A549 (cell line): ENCODE data around the gene MTF1. TPM values are rescaled to one million over a fixed set of nuclear protein-coding genes. Genes with fewer than 3 reads are reported as not detected.

Experiments used
- ATAC-seq, 2 experiments: fragments of 200-7000 bp in 1 of 2; fragments of >200 bp in 1 of 2; cut with Nextera tagmentation in 1 of 2; cut with Tn5 transposase in 1 of 2; 3 replicates each; pipeline versions ENCODE4 v1.8.0 to v1.9.1; 2018 to 2020; ENCODE audit warnings: mild to moderate bottlenecking in 1 of 2, moderate library complexity in 1 of 2
- CTCF ChIA-PET: fragments of 300-600 bp; sonication (Branson Sonifier 250); formaldehyde crosslinking; extraction: SDS; loops from one replicate; lab custom pipeline; 2021; ENCODE audit warnings: antibody characterized with exemption, inconsistent platforms; lab: Yijun Ruan, JAX
- POLR2A ChIA-PET: fragments of 350-600 bp; formaldehyde crosslinking; extraction: SDS; loops from one replicate; lab custom pipeline; 2021; ENCODE audit warnings: antibody characterized with exemption, inconsistent platforms; lab: Yijun Ruan, JAX
- DNase-seq, 2 experiments: peaks; one replicate each; pipeline versions ENCODE4 v3.0.0 to v3.0.0-alpha.2; 2011 to 2016; ENCODE audit warnings: low read depth in 1 of 2, low spot score in 1 of 2
- FAIRE-seq: peaks from 2 replicates; lab custom pipeline; 2011; peaks lifted over from hg19 to GRCh38; lab: Jason Lieb, UNC
- H3K27ac ChIP-seq, 2 experiments: fragments of >200 bp; sonication (Bioruptor Twin); formaldehyde crosslinking; 3 replicates each; pipeline ENCODE4 v1.5.1; 2016 to 2017
- H3K4me1 ChIP-seq: fragments of >200 bp; sonication (Bioruptor Twin); formaldehyde crosslinking; 3 replicates; pipeline ENCODE4 v1.6.1; 2016
- H3K4me2 ChIP-seq: fragments of >200 bp; sonication (Bioruptor Twin); formaldehyde crosslinking; 3 replicates; pipeline ENCODE4 v1.6.1; 2016
- H3K4me3 ChIP-seq: fragments of >200 bp; sonication (Bioruptor Twin); formaldehyde crosslinking; 3 replicates; pipeline ENCODE4 v1.5.1; 2016
- H3K9me3 ChIP-seq: fragments of >200 bp; sonication (Bioruptor Twin); formaldehyde crosslinking; 3 replicates; pipeline ENCODE4 v1.6.1; 2016
- BHLHE40 ChIP-seq: IDR thresholded peaks from 2 replicates; pipeline ENCODE4 v1.6.1; 2012; ENCODE audit warnings: low read depth, low read length, inconsistent platforms
- CBX2 ChIP-seq: fragments of 200-600 bp; sonication (generic); IDR thresholded peaks from 2 replicates; pipeline ENCODE4 v1.6.1; 2016; ENCODE audit warnings: low read depth, mild to moderate bottlenecking, borderline replicate concordance
- CEBPB ChIP-seq, 2 experiments: fragments of >200 bp in 1 of 2; sonication (Bioruptor Twin) in 1 of 2; formaldehyde crosslinking in 1 of 2; IDR thresholded peaks; 2 replicates each; pipeline ENCODE4 v1.6.1; 2012 to 2016
- CHD4 ChIP-seq: fragments of 200-600 bp; sonication (generic); IDR thresholded peaks from 2 replicates; pipeline ENCODE4 v1.6.1; 2016; ENCODE audit warnings: antibody characterized with exemption, mild to moderate bottlenecking, borderline replicate concordance
- EHF ChIP-seq: fragments of 250-450 bp; sonication (Bioruptor Pico); IDR thresholded peaks from 2 replicates; pipeline ENCODE4 v1.5.0; 2020; ENCODE audit warnings: mild to moderate bottlenecking
- EP300 ChIP-seq, 2 experiments: fragments of >200 bp; sonication (Bioruptor Twin); formaldehyde crosslinking; IDR thresholded peaks; 2 replicates in 1 of 2; 3 replicates in 1 of 2; pipeline ENCODE4 v1.6.1; 2016 to 2017
- GATA3 ChIP-seq: IDR thresholded peaks from 2 replicates; pipeline ENCODE4 v1.6.1; 2012; ENCODE audit warnings: borderline replicate concordance
- HEYL ChIP-seq: fragments of 250-450 bp; sonication (Bioruptor Pico); IDR thresholded peaks from 2 replicates; pipeline ENCODE4 v1.8.0; 2021; ENCODE audit warnings: mild to moderate bottlenecking, moderate library complexity
- HOXB13 ChIP-seq: fragments of 250-450 bp; sonication (Bioruptor Pico); IDR thresholded peaks from 2 replicates; pipeline ENCODE4 v1.5.0; 2020; ENCODE audit warnings: low read depth, mild to moderate bottlenecking, moderate library complexity
- JUNB ChIP-seq: fragments of >200 bp; sonication (Bioruptor Twin); formaldehyde crosslinking; IDR thresholded peaks from 2 replicates; pipeline ENCODE4 v1.6.1; 2016
- RARB ChIP-seq: fragments of 250-450 bp; sonication (Bioruptor Pico); IDR thresholded peaks from 2 replicates; pipeline ENCODE4 v1.8.0; 2021; ENCODE audit warnings: mild to moderate bottlenecking, moderate library complexity
- SMC3 ChIP-seq: fragments of >200 bp; sonication (Bioruptor Twin); formaldehyde crosslinking; IDR thresholded peaks from 3 replicates; pipeline ENCODE4 v1.6.1; 2018; ENCODE audit warnings: inconsistent platforms
- SREBF2 ChIP-seq: fragments of 450-650 bp; IDR thresholded peaks from 2 replicates; pipeline ENCODE4 v1.6.1; 2014; ENCODE audit warnings: mild to moderate bottlenecking, moderate library complexity
- ZC3H11A ChIP-seq: fragments of 450-650 bp; IDR thresholded peaks from 2 replicates; pipeline ENCODE4 v1.6.1; 2014; ENCODE audit warnings: antibody characterized with exemption, mild to moderate bottlenecking
- ZFP36 ChIP-seq: fragments of 450-650 bp; IDR thresholded peaks from 2 replicates; pipeline ENCODE4 v1.6.1; 2014; ENCODE audit warnings: borderline replicate concordance; ENCODE audit not compliant: partially characterized antibody
- ZSCAN20 ChIP-seq: fragments of 250-450 bp; sonication (Bioruptor Pico); IDR thresholded peaks from 2 replicates; pipeline ENCODE4 v1.8.0; 2022; ENCODE audit warnings: mild to moderate bottlenecking, moderate library complexity
- WGBS: methylation state at CpG from one replicate; pipeline ENCODE4 v1.1.6; 2017; ENCODE audit errors: missing lambda C conversion rate; 5-methylcytosine and 5-hydroxymethylcytosine counted together
- polyA plus RNA-seq, 4 experiments: library from polyadenylated mRNA; depleted of rRNA in 3 of 4; stranded (reverse); fragments of >200 nt; fragmentation: RNase III in 1 of 4; extraction: RNeasy Plus Mini Kit Qiagen cat#74134 plus additional on column Dnase treatment in 1 of 4; gene quantifications; 2 replicates in 3 of 4; 3 replicates in 1 of 4; pipeline ENCODE4 v1.2.3, GENCODE V29; 2011 to 2017
- small RNA-seq, 6 experiments: library from RNA; depleted of rRNA; stranded (forward); fragments of <200 nt; gene quantifications; one replicate each; pipeline ENCODE3, GENCODE V24; 2012
- TF ChIP-seq, protein P1 (sequence below): IDR thresholded peaks from 2 replicates; pipeline ENCODE4 v1.6.1; 2012; ENCODE audit warnings: low read depth, borderline replicate concordance
- TF ChIP-seq, protein P2 (sequence below): fragments of >200 bp; sonication (Bioruptor Twin); formaldehyde crosslinking; IDR thresholded peaks from 2 replicates; pipeline ENCODE4 v1.6.1; 2016
- TF ChIP-seq, protein P3 (sequence below): fragments of 250-450 bp; sonication (Bioruptor Pico); IDR thresholded peaks from 2 replicates; pipeline ENCODE4 v1.5.0; 2021; ENCODE audit warnings: mild to moderate bottlenecking, moderate library complexity, borderline replicate concordance
- TF ChIP-seq, protein P4 (sequence below): fragments of 450-650 bp; IDR thresholded peaks from 2 replicates; pipeline ENCODE4 v1.6.1; 2014; ENCODE audit warnings: antibody characterized with exemption
- TF ChIP-seq, protein P5 (sequence below): IDR thresholded peaks from 2 replicates; pipeline ENCODE4 v1.6.1; 2012

MTF1 gene
- polyA plus RNA-seq, 2 of the 4 experiments (the other 2 are of a cell fraction): 4.0 to 6.7 TPM

DNA sequence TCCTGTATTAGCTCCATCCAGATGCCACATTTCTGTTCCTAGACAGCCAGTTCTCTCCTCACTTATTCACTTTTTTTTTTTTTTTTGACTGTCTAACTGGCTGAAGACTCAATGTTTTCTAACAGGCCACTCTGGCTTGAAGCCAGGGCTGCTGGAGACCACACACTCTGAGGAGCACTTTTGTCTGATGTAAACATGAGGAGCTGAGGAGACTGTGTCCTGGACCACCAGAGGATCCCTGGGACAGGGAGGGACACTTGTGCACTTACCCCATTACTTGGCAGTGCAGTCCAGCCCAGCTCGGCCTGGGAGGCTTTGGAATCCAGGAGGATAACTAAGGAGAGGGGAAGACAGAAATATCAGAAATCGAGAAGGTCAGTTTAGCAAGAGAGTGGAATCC lies 96.9 kb downstream of the MTF1 start:
- Histone ChIP-seq H3K4me2 (no peak overlapping the region), H3K4me3 (no peak overlapping the region), H3K9me3 (no peaks in the 10 kb centered on the region), H3K27ac (no peak overlapping the region), H3K4me1 (no peaks in the 10 kb centered on the region)
- FAIRE-seq (no peak), DNase-seq (no peak)
- WGBS: 0% methylated on average over 2 of the region's 2 CpGs
- ChIA-PET POLR2A (no interaction called here), CTCF (interaction anchor here (1.6 kb wide), 1 partner anchor 8 kb away, joined by 4 read pairs; no protein-coding TSS in a partner anchor)
- TF ChIP-seq JUNB: no peak
- no peak for TF ChIP-seq ZC3H11A
- TF ChIP-seq CEBPB (IDR thresholded peaks at IDR 0.05): no peak
- TF ChIP-seq, protein P1, sequence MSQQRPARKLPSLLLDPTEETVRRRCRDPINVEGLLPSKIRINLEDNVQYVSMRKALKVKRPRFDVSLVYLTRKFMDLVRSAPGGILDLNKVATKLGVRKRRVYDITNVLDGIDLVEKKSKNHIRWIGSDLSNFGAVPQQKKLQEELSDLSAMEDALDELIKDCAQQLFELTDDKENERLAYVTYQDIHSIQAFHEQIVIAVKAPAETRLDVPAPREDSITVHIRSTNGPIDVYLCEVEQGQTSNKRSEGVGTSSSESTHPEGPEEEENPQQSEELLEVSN: no peak
- no peak for TF ChIP-seq EP300 (IDR thresholded peaks at IDR 0.05)
- TF ChIP-seq, protein P2, sequence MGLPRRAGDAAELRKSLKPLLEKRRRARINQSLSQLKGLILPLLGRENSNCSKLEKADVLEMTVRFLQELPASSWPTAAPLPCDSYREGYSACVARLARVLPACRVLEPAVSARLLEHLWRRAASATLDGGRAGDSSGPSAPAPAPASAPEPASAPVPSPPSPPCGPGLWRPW: no peak
- TF ChIP-seq HEYL (CRISPR knock-in tag): no peak
- no peak for TF ChIP-seq BHLHE40
- TF ChIP-seq RARB (CRISPR knock-in tag): no peak
- no peak for TF ChIP-seq ZSCAN20 (CRISPR knock-in tag)
- TF ChIP-seq, protein P3, sequence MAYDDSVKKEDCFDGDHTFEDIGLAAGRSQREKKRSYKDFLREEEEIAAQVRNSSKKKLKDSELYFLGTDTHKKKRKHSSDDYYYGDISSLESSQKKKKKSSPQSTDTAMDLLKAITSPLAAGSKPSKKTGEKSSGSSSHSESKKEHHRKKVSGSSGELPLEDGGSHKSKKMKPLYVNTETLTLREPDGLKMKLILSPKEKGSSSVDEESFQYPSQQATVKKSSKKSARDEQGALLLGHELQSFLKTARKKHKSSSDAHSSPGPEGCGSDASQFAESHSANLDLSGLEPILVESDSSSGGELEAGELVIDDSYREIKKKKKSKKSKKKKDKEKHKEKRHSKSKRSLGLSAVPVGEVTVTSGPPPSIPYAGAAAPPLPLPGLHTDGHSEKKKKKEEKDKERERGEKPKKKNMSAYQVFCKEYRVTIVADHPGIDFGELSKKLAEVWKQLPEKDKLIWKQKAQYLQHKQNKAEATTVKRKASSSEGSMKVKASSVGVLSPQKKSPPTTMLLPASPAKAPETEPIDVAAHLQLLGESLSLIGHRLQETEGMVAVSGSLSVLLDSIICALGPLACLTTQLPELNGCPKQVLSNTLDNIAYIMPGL (CRISPR knock-in tag): no peak
- TF ChIP-seq, protein P4, sequence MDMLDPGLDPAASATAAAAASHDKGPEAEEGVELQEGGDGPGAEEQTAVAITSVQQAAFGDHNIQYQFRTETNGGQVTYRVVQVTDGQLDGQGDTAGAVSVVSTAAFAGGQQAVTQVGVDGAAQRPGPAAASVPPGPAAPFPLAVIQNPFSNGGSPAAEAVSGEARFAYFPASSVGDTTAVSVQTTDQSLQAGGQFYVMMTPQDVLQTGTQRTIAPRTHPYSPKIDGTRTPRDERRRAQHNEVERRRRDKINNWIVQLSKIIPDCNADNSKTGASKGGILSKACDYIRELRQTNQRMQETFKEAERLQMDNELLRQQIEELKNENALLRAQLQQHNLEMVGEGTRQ: no peak
- no peak for TF ChIP-seq CBX2
- TF ChIP-seq, protein P5, sequence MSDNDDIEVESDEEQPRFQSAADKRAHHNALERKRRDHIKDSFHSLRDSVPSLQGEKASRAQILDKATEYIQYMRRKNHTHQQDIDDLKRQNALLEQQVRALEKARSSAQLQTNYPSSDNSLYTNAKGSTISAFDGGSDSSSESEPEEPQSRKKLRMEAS: no peak
- no peak for TF ChIP-seq SMC3
- no peak for TF ChIP-seq HOXB13 (CRISPR knock-in tag)
- no peak for TF ChIP-seq EHF (CRISPR knock-in tag)
- TF ChIP-seq GATA3: no peak
- TF ChIP-seq CHD4: no peak
- TF ChIP-seq, all 56 proteins: peak for 0
- ATAC-seq: no peak

DNA sequence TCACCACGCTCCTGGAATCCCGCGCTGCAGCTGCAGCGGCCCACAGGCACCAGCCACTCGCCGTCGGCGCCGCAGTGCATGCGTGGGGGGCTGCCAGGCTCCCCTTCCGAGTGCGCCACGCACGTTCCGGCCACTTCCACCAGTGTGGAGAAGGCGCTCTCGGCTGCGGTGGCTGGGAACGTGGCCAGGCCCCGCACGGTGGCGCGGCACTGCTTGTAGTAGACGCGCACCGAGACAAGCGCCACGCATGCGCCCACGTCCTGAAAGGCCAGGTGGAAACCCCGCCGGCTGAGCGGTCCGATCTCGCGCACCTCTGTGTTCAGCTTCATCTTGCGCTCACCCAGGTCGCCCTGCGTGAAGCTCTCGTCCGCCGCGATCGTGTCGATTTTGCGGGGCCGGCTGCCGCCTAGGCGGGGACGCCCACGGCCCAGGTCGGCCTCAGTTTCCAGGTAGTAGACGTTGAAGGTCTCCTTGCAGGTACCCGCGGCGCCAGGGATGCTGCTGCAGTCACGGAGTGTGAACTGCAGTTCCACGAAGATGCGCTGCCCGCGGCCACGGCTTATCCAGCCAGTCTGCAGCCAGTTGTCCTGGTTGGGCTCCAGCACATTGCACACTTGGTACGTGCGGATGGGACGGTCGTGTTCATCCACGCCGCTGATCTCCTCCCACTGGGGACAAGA lies 97.8 kb downstream of the MTF1 start:
- Histone ChIP-seq H3K4me2 (no peak overlapping the region), H3K4me3 (no peak overlapping the region), H3K27ac (no peak overlapping the region), H3K9me3 (no peaks in the 10 kb centered on the region), H3K4me1 (no peaks in the 10 kb centered on the region)
- FAIRE-seq (no peak), DNase-seq (no peak), ATAC-seq (no peak)
- ChIA-PET CTCF (no interaction called here), POLR2A (no interaction called here)
- no peak for TF ChIP-seq ZFP36
- TF ChIP-seq SREBF2: no peak
- TF ChIP-seq ZC3H11A: no peak
- 73% methylated on average over 33 of the region's 68 CpGs for WGBS

Small RNA genes lying within 50 kb of the gene (small RNA-seq; reads per million reads assigned to genes)
- gene RF00092 (0 reads per million in 6 experiments), gene RNU6-584P (0 reads per million in 6 experiments)

Other genes with a start within 250 kb of the MTF1 start
- 0.07 TPM in 1 of 2 replicates, not detected in the other for gene RSPO1, start 224.7 kb downstream of the MTF1 start, polyA plus RNA-seq (2011; rRNA removed)
- gene RSPO1, start 224.7 kb downstream of the MTF1 start, polyA plus RNA-seq (2017; fragmentation: RNase III; extraction: RNeasy Plus Mini Kit Qiagen cat#74134 plus additional on column Dnase treatment): 0.05 to 0.12 TPM in 2 of 3 replicates, not detected in the other
- gene CDCA8, start 167.1 kb downstream of the MTF1 start, polyA plus RNA-seq (2011; rRNA removed): 24.2 and 26.8 TPM in 2 replicates
- gene CDCA8, start 167.1 kb downstream of the MTF1 start, polyA plus RNA-seq (2017; fragmentation: RNase III; extraction: RNeasy Plus Mini Kit Qiagen cat#74134 plus additional on column Dnase treatment): 31.4 to 37.1 TPM (median 32.1 TPM) in 3 replicates
- gene EPHA10, start 94.5 kb downstream of the MTF1 start, polyA plus RNA-seq (2011; rRNA removed): 0.35 and 0.65 TPM in 2 replicates
- gene EPHA10, start 94.5 kb downstream of the MTF1 start, polyA plus RNA-seq (2017; fragmentation: RNase III; extraction: RNeasy Plus Mini Kit Qiagen cat#74134 plus additional on column Dnase treatment): 0.49 to 0.59 TPM (median 0.53 TPM) in 3 replicates
- gene MANEAL, start 65.7 kb downstream of the MTF1 start, polyA plus RNA-seq (2011; rRNA removed): 8.9 and 12.6 TPM in 2 replicates
- gene MANEAL, start 65.7 kb downstream of the MTF1 start, polyA plus RNA-seq (2017; fragmentation: RNase III; extraction: RNeasy Plus Mini Kit Qiagen cat#74134 plus additional on column Dnase treatment): 13.8 to 15.5 TPM (median 15.5 TPM) in 3 replicates
- gene C1orf122, start 51.8 kb downstream of the MTF1 start, polyA plus RNA-seq (2011; rRNA removed): 21.3 and 24.2 TPM in 2 replicates
- gene C1orf122, start 51.8 kb downstream of the MTF1 start, polyA plus RNA-seq (2017; fragmentation: RNase III; extraction: RNeasy Plus Mini Kit Qiagen cat#74134 plus additional on column Dnase treatment): 26.8 to 29.6 TPM (median 29.1 TPM) in 3 replicates
- 21.0 and 21.7 TPM in 2 replicates for gene YRDC, start 51.4 kb downstream of the MTF1 start, polyA plus RNA-seq (2011; rRNA removed)
- gene YRDC, start 51.4 kb downstream of the MTF1 start, polyA plus RNA-seq (2017; fragmentation: RNase III; extraction: RNeasy Plus Mini Kit Qiagen cat#74134 plus additional on column Dnase treatment): 12.2 to 12.8 TPM (median 12.3 TPM) in 3 replicates
- 11.1 and 11.5 TPM in 2 replicates for gene INPP5B, start 87.5 kb upstream of the MTF1 start, polyA plus RNA-seq (2011; rRNA removed)
- gene INPP5B, start 87.5 kb upstream of the MTF1 start, polyA plus RNA-seq (2017; fragmentation: RNase III; extraction: RNeasy Plus Mini Kit Qiagen cat#74134 plus additional on column Dnase treatment): 4.3 to 5.7 TPM (median 4.9 TPM) in 3 replicates
- 53.5 and 62.6 TPM in 2 replicates for gene SF3A3, start 130.4 kb upstream of the MTF1 start, polyA plus RNA-seq (2011; rRNA removed)
- gene SF3A3, start 130.4 kb upstream of the MTF1 start, polyA plus RNA-seq (2017; fragmentation: RNase III; extraction: RNeasy Plus Mini Kit Qiagen cat#74134 plus additional on column Dnase treatment): 99.2 to 101 TPM (median 101 TPM) in 3 replicates
- gene FHL3, start 145.9 kb upstream of the MTF1 start, polyA plus RNA-seq (2011; rRNA removed): 1.4 and 2.0 TPM in 2 replicates
- 4.3 to 5.9 TPM (median 5.4 TPM) in 3 replicates for gene FHL3, start 145.9 kb upstream of the MTF1 start, polyA plus RNA-seq (2017; fragmentation: RNase III; extraction: RNeasy Plus Mini Kit Qiagen cat#74134 plus additional on column Dnase treatment)
- 27.0 and 37.6 TPM in 2 replicates for gene UTP11, start 153.1 kb upstream of the MTF1 start, polyA plus RNA-seq (2011; rRNA removed)
- 43.1 to 53.1 TPM (median 44.8 TPM) in 3 replicates for gene UTP11, start 153.1 kb upstream of the MTF1 start, polyA plus RNA-seq (2017; fragmentation: RNase III; extraction: RNeasy Plus Mini Kit Qiagen cat#74134 plus additional on column Dnase treatment)
- not detected in 2 replicates for gene POU3F1, start 187.2 kb upstream of the MTF1 start, polyA plus RNA-seq (2011; rRNA removed)
- not detected in 3 replicates for gene POU3F1, start 187.2 kb upstream of the MTF1 start, polyA plus RNA-seq (2017; fragmentation: RNase III; extraction: RNeasy Plus Mini Kit Qiagen cat#74134 plus additional on column Dnase treatment)